Stimulated activated CD4-positive, alpha-beta T cell treated with anti-CD3 and anti-CD28 coated beads, Interleukin-1b, Interleukin-23, amount 100 ng/mL, for 1 hour (primary cell): ENCODE results near the gene ST14.

Experiments used
- DNase-seq, 2 donors: peaks; one replicate each; pipeline ENCODE4 v3.0.0-alpha.2; 2020; ENCODE audit warnings: low read depth in 2 of 2

ST14 gene

DNA sequence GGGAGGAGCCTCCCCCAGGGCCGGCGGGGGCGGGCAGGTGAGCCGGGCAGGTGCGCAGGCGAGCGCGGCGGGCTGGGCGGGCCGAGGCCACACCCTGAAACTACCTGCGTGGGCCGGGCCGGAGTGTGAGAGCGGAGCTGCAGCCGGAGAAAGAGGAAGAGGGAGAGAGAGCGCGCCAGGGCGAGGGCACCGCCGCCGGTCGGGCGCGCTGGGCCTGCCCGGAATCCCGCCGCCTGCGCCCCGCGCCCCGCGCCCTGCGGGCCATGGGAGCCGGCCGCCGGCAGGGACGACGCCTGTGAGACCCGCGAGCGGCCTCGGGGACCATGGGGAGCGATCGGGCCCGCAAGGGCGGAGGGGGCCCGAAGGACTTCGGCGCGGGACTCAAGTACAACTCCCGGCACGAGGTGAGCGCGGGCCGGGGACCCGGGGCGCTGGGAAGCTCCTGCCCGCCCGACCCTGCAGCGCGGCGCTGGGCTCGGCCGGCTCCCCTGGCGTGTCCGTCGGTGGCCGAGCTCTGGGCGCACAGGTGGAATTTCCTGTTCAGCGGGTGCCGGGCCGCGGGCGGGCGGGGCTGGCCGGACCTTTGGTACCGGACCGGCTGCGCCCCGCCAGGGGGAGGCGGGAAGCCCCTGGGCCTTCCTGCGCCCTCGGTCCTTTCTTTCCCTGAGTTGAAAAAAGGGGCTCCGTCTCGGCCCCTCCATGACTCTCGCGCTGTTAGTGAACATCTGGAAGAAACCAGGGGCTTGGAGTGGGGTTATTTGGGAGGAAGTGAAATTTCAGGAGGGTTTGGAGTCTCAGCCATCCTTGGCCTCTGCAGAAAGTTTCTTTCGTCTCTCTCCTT is at the start of gene ST14:
Gene ST14, plus strand, starts transcription at position 126 of the 841 bp plus-strand sequence. Its CDS starts 198 bp downstream, at position 324.
- DNase-seq, result no peak

DNA sequence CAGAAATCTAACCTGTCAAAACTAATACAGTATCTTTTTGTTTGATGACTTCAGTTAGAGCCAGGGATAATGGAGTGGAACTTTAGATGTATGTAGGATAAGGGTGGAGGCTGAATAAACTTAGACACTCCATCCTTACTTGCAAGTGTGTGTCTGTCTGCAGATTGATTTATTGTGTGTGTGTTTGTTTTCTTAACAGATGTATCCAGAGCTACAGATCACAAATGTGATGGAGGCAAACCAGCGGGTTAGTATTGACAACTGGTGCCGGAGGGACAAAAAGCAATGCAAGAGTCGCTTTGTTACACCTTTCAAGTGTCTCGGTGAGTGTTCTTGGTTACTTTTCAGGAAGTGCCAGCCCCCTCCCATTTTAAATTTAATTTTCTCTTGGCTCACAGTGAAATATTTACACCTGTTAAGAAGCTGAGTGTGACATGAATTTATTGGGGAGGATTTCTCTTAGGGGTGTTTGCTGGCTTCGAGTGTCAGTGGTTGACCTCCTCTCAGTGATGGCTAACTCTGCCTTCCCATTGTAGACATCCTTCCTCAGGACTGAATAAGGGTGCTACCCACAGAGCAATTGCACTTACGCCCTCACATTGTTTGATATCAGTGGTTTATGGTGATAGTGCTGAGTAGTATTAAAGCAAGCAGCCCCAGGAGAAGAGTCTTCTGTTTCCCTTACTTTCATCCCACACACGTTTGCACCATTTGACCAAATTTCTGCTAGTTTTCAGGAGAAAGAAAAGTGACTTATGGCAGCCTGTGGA is 49.1 kb upstream of the ST14 start:
- no peak for DNase-seq

DNA sequence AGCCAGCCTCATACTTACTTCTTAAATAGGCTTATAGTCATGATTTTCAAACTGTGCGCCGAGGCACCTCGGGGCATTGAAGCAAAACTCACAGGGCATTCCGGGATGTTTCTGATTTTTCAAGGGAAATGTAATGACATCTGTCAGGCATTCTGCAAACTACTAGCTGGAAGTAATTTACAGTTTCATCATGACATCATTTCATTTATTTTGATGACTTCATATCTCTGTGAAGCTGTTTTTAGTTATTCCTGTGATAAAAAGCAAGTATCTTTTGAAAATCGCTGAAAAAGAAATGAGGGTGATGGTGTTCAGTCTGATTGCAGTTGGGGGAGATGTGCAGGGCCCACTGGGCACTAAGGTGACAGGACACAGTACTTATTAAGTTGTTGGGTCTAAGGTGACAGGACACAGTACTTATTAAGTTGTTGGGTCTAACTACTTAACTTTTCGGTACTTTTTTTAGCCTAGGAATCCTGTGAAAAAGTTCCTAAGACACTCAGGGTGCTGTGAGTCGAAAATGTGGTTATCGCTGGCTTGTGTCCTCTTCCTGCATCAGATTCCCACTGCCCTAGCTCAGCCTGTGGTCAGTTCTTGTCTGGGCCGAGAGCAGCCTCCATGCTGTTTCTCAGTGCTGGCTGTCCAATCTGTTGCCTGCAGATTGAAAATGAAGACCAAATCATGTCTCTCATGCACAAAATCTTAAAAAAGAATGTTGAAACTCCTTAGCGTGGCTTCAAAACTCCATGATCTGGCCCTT is 47.3 kb upstream of the ST14 start:
- DNase-seq, result no peak

DNA sequence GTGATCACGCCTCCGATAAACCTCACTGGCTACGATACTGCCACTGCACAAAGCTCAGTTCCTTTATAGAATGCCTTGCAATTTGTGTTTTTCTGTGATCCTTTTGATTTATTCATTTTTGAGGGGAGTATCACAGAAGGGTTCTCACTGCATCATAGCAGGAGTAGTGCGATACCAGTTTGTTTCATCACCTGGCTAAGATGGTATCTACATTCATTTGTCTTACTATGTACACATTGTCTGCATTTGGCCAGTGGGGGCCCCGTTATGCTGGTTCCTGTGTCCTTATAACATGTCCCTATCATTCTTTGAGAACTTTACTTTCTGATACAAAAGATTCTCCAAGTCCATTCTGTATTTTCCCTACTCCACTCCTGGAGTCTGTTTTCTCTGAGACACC is 45.3 kb upstream of the ST14 start:
- no peak for DNase-seq

DNA sequence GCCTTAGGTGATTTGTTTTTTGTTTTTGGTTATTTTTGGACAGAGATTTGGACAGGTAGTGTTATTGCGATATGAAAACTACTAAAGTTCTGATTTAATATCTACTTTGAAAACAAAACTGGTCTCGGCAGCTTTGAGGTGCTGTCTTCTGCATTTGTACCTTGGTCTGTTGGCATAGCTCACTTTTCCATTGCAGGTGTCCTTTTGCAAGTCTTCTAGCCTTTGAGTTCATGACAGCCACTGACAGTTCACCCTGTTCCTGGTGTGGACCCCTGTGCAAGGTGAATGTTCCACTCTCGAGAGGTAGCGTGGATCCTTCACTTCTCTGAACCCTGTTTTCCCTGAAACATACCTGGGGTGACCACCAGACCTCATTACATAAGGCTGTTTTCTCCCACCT is 44.9 kb upstream of the ST14 start:
- no peak for DNase-seq

DNA sequence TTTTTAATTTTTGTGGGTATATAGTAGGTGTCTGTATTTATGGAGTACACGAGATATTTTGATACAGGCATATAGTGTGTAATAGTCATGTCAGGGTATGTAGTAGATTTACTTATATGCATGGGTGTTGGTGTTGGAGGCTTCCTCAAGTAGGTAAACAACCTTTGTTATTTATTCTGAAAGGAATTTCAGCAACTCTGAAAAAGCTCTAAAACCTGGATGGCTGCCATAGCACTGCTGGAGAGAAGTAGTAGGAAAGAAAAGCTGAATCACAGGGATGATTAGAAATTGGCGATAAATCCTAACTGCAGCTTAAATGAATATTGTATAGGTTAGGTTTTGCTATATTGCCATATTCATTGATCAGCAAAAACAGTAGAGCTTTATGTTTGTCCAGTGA is 44.4 kb upstream of the ST14 start:
- DNase-seq, result no peak

DNA sequence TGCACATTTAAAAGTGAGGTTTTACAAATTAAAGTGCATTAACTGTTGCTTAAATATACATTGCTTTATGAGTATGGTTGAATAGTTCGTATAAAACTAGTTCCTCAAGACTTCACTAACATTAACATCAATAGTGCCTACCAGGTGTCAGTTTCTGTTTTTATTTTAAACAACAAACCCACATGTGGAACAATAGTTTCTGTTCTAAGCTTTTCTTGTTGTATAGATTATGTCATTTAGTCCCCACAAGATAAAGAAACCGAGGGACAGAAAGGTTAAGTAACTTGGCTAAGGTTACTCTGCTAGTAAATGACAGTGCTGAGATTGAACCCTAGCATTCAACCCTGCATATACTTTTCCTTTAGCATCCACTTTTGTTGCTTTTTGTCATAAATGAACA is 41.4 kb upstream of the ST14 start:
- DNase-seq, result no peak

DNA sequence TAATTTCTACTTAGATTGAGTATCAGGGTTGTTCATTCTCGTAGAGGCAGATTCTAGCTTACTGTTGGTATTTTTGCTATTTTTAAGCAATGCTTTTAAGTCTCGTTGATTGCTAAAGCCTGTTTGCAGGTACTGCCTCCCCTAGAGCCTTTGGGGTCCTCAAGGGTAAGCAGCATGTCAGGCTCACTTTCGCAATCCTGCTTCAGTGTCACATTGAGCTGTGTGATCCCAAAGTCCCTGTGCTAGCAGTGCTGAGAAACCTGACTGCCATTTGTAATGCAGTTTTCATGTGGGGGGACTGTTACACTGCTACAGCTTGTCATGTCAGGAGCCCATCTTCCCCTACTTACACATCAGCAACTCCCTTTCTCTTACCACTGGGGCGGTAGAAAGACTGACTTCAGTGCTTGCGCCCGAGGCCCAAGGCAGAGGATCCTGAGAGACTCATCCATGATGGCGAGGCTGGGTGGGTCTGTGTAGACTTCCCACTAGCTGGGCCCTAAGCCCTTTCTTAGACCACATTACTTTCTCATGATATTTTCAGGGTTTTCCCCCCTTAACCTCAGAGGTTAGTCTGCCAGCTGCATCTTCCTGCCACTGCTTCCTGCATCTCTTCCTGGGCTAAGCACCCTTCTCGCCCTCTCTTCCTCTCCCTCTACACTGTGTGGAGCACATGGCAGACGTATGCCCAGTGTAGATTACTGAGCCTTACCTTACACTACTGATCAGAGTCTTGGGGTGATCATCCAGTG is 40.8 kb upstream of the ST14 start:
- no peak for DNase-seq

DNA sequence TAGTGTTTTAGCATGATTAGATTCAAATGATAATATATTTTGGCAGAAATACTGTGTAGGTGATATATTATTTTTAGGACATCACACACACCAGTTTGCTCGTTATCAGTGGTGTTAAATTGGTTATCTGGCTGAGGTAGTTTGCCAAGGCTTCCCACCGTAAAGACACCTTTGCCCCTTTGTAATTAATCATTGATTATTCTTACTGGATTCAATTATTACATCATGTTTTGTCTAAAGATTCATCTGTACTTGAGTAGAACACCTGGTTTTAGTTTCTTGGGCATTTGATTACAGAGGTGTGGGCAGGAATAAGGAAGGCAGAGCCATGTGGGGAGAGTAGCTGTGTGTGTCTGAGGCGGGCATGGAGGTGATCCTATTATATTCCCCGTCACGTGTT is 39.5 kb upstream of the ST14 start:
- no peak for DNase-seq

DNA sequence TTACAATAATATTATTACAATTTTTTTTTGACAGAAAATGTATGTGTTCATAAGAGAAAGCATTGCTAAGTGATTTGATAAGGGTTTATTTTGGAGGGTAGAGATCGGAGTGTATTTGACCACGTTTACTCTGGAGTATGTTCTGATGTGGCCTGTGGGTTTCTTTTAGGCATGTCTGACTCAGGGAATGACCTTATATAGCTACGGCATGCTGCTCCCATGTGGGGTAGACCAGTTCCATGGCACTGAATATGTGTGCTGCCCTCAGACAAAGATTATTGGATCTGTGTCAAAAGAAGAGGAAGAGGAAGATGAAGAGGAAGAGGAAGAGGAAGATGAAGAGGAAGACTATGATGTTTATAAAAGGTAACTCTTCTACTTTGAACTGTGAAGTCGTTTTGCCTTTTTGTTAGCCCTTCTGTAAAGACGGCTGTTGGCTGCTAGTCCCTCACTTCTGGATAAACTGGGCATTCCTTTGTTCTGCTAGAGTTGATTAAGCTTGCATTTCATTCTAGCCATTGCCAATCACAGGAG is 38.1 kb upstream of the ST14 start:
- no peak for DNase-seq

DNA sequence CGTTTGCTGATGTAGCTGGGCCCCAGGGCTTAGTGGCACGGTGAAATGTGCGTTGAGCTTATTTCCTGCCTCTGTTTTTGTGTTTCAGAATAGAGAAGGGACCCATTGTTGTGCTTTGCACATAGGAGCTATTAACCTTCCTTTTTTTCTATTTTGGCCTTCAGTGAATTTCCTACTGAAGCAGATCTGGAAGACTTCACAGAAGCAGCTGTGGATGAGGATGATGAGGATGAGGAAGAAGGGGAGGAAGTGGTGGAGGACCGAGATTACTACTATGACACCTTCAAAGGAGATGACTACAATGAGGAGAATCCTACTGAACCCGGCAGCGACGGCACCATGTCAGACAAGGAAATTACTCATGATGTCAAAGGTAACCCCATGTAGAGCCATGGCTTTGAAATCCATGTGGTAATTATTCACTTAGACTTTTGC is 37.4 kb upstream of the ST14 start:
- no peak for DNase-seq

DNA sequence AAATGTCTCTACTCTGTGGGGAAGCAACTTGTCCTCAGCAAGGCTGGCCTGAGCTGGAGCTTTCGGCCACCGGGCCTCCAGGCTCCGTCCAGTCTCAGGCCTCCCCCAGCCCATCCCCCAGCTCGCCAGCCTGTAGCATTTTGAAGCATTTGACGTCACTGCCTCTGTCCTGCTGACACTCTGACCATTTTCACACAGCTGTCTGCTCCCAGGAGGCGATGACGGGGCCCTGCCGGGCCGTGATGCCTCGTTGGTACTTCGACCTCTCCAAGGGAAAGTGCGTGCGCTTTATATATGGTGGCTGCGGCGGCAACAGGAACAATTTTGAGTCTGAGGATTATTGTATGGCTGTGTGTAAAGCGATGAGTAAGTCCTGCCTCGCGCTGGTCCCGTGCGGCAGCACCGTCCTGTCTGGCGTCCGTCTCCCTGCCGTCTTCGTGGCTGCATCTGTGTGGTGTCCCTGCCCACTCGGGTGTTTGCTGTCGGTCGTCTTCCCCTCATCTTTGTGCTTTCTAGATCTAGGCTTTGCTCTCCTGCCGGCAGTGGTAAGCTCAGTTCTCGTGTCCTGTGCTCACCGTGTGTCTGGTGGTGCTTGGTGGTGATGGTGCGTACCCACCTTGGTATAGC is 36.1 kb upstream of the ST14 start:
- DNase-seq, result no peak

DNA sequence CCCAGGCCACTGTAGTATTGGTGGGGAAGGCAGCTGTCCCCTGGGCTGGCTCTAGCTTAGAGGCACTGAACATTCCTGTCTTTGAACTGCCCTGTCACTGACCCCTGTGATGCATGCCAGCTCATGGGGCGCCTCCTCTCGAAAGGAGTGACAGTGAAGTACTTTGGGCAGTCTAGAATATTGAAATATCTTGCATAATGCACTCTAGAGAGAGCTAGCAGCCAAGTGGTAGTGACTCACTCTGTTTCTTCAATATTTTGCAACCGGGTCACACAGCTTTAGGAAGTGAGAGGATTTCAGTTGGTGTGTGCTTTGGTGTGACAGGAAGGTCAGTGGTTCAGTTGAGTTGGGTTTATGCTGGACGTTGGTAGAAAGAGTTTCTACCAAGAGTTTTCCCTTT is 35.5 kb upstream of the ST14 start:
- no peak for DNase-seq

DNA sequence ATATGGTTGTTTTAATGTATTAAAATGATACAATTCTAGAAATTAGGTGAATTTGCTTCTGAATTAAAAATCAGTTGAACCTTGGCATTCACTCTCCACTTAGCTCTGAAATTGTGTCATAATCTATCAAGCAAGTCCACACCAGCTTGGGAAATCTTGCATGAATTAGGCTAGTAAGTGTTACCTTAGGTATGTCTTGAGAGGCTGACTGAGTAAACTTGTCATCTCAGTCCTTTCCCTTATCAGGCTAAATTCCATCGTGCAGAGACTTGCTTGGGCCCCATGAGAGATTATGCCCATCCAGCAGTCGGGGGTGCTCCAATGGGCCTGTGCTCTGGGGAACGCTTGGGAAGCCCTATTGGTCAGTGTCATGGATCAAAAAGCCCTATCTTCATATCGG is 33.9 kb upstream of the ST14 start:
- DNase-seq, result no peak

DNA sequence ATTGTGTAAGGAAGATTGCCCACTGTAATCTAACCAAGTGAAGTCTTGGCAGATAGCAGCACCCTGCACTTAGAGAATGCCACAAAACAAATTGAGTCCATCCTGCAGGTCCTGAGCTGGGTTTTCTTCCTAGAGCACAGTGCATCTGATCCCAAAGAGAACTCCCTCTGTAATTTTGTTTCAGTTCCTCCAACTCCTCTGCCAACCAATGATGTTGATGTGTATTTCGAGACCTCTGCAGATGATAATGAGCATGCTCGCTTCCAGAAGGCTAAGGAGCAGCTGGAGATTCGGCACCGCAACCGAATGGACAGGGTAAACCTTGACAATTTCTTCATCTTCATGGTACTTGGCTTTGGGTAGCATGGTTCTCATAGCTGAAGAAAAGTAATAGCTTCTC is 33.1 kb upstream of the ST14 start:
- DNase-seq, result no peak

DNA sequence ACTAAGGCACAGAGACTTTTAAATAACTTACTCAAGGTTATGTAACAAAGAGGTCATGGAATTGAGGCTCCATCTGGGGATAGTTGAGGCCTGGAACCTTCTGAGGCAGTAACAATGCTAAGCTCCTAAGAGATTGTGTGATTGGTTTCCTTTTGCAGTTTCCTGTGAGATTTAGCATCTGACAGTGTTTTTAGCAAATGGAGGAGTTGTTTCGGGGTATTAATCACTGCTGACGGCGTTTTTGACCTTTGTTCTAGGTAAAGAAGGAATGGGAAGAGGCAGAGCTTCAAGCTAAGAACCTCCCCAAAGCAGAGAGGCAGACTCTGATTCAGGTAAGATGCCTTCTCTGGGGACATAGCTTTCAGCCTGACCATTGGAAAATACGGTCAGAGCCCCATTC is 32.1 kb upstream of the ST14 start:
- no peak for DNase-seq

DNA sequence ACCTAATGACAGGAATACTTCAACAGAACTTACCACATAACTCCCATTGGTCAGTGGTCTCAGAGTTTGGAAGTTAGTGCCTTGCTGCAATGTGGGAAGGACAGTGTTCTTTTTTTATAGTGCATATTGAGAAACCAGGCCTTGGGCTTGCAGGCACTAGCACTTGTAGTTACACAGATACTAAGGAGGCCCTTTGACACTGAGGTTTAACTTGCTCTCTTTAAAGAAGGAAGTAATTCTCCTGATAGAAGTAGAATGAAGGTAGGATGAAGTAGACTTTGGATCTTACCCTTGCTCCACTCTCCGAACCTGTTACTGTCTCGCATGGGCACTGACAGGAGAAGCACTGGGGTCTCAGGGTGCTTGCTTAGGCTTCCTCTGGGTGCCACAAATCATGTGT is 31.0 kb upstream of the ST14 start:
- no peak for DNase-seq

DNA sequence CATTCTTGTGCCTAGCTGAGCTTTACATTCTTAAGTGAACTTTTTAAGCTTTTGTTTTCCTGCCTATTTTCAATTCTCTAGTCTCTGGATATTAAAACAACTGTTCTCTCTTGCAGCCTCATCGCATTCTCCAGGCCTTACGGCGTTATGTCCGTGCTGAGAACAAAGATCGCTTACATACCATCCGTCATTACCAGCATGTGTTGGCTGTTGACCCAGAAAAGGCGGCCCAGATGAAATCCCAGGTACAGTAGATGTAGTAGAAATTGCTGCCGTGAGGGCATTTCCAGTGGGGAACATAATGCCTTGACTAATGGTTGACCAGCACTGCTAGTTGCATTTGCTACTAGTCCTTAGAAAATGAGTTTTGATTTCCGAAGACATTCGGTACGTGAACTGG is 29.7 kb upstream of the ST14 start:
- no peak for DNase-seq

DNA sequence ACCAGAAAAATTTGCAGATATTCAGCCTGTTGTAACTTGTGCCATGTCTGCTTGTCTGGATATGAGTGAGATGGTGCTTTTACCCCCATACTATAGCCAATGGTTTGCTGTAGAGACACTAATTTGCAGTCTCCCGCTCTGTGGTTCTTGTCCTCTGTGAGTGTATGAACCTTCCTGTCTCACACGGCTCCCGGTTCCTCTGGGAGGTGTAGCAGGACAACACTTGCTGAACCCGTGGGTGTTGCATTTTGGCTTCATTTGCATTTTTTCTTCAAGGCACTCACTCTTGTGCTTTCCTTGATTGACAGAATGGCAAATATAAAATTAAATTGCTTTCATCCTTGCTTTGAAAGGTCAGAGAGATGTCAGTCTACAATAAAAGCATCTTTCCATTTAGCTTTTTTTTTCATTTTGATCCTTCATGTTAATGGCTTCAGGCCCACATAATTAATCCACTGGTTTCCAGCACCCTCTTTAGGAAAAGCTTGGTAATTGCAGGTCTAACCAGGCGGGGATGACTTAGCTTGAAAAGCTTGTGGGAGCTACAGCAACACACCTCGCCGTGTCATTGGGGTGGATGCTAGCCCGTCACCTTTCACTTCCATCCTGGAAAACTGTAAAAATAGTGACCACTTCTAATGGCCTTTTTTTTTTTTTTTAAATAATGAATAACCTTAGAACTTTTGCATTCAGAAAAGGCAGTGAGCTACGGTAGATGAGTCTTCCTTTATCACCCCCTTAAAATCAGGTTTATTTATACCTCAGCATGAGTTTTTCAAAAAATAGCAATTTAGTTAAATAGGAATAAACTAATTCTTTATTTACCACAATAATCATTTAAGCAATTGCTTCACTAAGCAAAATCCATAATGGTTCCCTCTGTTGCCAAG is 27.4 kb upstream of the ST14 start:
- DNase-seq, result peak; percentile 16 to 34

DNA sequence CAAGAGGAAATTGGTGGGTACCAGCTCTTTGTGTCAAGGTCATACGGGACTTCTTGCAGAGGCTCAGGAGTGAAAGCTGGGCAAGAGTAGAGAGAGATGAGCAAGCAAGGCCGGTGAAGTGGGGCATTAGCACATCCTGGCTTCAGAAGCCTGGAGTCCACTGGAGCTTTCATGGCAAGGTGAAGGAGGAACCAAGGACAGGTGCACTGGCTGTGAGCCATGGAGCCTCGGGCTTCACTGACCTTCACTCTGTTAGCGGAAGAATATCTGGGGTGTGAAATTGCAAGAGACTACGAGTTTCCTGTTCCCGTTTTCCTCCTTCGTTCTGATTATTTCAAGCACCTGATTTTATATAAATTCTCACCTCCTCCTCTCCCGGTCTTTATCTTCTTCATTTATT is 25.9 kb upstream of the ST14 start:
- DNase-seq, result no peak
